GM10266 (cell line): ENCODE measurements around the gene UBE2E2.

ENCODE experiments used
- DNase-seq: peaks from one replicate; pipeline ENCODE4 v3.0.0; 2012; ENCODE audit errors: extremely low spot score
- CTCF ChIP-seq: IDR thresholded peaks from 2 replicates; pipeline ENCODE4 v1.5.1; 2012; ENCODE audit warnings: mild to moderate bottlenecking, low read depth; ENCODE audit not compliant: control insufficient read depth, insufficient read depth; ENCODE audit errors: missing control alignments

The UBE2E2 gene

GRCh38 chr3:23192816-23193215, 10.3 kb upstream of the UBE2E2 start:
- DNase-seq = no peak
- no peak for TF ChIP-seq CTCF

GRCh38 chr3:23193831-23194230, 9.3 kb upstream of the UBE2E2 start:
- no peak for DNase-seq
- TF ChIP-seq CTCF = no peak

- TF ChIP-seq CTCF = no peak
- no peak for DNase-seq
These were observed 4.3 kb upstream of the UBE2E2 start for GRCh38 chr3:23198801-23199200.

- no peak for TF ChIP-seq CTCF
- DNase-seq = no peak
These were observed 3.5 kb upstream of the UBE2E2 start for GRCh38 chr3:23199649-23200048.

- no peak for DNase-seq
- TF ChIP-seq CTCF = no peak
These were observed 1.8 kb upstream of the UBE2E2 start for GRCh38 chr3:23201154-23201838.

GRCh38 chr3:23202203-23202920, 765 bp upstream of the UBE2E2 start:
- no peak for TF ChIP-seq CTCF
- DNase-seq = no peak

- TF ChIP-seq CTCF = no peak
These were observed 692 bp downstream of the UBE2E2 start for GRCh38 chr3:23203708-23204330.

More at GRCh38 chr3:23203708-23204330, 692 bp downstream of the UBE2E2 start:
- peak; percentile 41 for DNase-seq
